Neural crest cell (in vitro differentiated cells): ENCODE results near the gene SAFB. TPM values are rescaled to one million over a fixed set of nuclear protein-coding genes. Genes with fewer than 3 reads are reported as not detected.

Experiments
- DNase-seq: peaks from one replicate; pipeline ENCODE4 v3.0.0; 2021; ENCODE audit warnings: low read depth, mixed read lengths, low spot score
- H3K27ac Mint-ChIP-seq: one replicate; pipeline ENCODE4 v1.8.0; 2021; ENCODE audit warnings: mild to moderate bottlenecking, mixed read lengths; ENCODE audit not compliant: unreplicated experiment
- H3K27me3 Mint-ChIP-seq: 2 replicates; pipeline ENCODE4 v1.8.0; 2021; ENCODE audit warnings: low read depth, mild to moderate bottlenecking, mixed read lengths
- H3K36me3 Mint-ChIP-seq: 2 replicates; pipeline ENCODE4 v1.8.0; 2021; ENCODE audit warnings: low read depth, mild to moderate bottlenecking, mixed read lengths
- H3K4me1 Mint-ChIP-seq: 2 replicates; pipeline ENCODE4 v1.8.0; 2021; ENCODE audit warnings: mixed read lengths
- H3K4me3 Mint-ChIP-seq: one replicate; pipeline ENCODE4 v1.8.0; 2021; ENCODE audit warnings: mild to moderate bottlenecking, mixed read lengths
- H3K9me3 Mint-ChIP-seq: 2 replicates; pipeline ENCODE4 v1.8.0; 2021; ENCODE audit warnings: mixed read lengths
- CTCF ChIP-seq: fragments of 200-600 bp; sonication (generic); conservative IDR thresholded peaks from 2 replicates; pipeline ENCODE4 v1.5.0; 2021; ENCODE audit warnings: antibody characterized with exemption, mild to moderate bottlenecking
- total RNA-seq: library from RNA; stranded (reverse); gene quantifications from 2 replicates; pipeline ENCODE4 v1.2.1, GENCODE V29; 2021

SAFB gene
- total RNA-seq, 1 donor from 2014 or later: 176 TPM

DNA sequence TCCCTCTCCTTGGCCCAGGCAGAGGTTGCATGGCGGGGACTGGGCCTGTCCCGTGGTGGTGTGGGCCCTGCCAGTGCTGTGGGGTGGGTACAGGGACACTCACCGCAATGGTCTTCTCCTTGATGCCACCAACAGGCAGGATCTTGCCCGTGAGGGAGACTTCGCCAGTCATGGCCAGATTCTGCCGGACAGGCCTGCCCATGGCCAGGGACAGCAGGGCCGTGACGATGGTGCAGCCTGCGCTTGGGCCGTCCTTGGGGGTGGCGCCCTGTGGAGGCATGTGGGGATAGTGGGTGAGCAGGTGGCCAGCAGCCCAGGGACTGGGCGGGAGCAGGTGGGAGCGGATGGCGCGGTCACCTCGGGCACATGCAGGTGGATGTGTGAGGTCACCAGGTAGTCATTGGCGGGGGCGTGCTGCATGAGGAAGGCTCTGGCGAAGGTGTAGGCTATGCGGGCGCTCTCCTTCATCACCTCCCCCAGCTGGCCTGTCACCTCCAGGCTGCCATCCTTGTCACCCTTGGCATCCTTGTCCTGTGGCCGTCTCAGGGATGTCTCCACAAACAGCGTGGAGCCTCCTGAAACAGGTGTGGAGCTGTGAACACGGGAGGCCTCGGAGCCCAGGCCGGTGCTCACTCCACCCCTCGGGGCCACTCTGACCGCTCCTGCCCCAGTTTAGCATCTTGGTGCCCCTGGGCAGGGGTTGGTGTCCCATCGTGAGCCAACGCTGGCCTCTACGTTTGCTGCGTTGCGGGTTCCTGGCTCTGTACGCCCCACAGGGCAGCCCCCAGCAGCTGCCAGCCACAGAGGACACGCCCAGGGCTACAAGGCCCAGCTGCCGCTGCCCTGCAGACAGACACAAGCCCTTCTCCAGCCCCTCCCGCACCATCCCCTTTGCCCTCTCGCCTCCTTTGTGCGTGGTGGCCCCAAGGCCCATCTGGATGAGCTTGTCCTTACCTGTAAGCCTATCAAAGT lies 70.6 kb downstream of the SAFB start:
- peaks cover 25% of the 10 kb centered on the region for H3K27me3 Mint-ChIP-seq
- peaks cover 18% of the 10 kb centered on the region for H3K36me3 Mint-ChIP-seq
- peak overlapping the region; percentile 99 for H3K4me3 Mint-ChIP-seq
- peaks cover 22% of the 10 kb centered on the region for H3K4me1 Mint-ChIP-seq
- no peak for DNase-seq
- no peak overlapping the region for H3K27ac Mint-ChIP-seq
- no peak for TF ChIP-seq CTCF
- peaks cover 2% of the 10 kb centered on the region for H3K9me3 Mint-ChIP-seq

DNA sequence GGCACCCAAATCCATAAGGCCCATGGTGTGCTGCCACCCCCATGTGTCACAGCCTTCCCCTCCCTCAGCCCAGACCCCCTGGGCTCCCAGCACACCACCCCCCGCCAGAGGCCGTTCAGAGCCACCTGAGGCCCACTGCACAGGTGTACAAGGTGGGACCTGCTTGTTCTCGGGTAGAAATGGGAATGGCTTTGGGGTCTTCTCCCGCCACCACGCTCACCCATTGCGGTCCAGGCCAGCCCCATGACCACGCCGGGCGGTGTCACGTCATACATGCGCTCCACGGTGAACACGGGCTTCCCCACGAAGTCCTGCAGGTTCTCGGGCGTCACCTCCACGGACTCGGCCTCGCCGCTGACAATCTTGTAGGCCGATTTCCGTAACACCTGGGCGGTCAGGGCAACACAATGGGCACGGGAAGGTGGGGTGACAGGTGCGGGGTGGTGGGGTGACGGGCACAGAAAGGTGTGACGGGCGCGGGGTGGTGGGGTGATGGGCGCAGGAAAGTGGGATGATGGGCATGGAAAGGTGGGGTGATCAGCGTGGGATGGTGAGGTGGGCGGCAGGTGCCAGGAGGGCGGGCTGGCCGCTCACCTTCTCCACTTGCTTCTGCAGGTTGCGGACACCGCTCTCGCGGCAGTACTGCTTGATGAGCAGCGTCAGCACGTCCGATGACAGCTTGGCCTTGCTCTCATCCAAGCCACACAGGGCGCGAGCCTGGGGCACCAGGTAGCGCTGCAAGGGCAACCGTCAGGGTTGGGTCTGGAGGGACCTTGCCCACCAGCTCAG lies 71.5 kb downstream of the SAFB start:
- Mint-ChIP-seq H3K9me3 (peaks cover 2% of the 10 kb centered on the region), H3K4me3 (peak overlapping the region; percentile 99), H3K27ac (no peak overlapping the region), H3K27me3 (peaks cover 24% of the 10 kb centered on the region), H3K4me1 (peaks cover 18% of the 10 kb centered on the region), H3K36me3 (peaks cover 18% of the 10 kb centered on the region)
- TF ChIP-seq CTCF: no peak
- no peak for DNase-seq

DNA sequence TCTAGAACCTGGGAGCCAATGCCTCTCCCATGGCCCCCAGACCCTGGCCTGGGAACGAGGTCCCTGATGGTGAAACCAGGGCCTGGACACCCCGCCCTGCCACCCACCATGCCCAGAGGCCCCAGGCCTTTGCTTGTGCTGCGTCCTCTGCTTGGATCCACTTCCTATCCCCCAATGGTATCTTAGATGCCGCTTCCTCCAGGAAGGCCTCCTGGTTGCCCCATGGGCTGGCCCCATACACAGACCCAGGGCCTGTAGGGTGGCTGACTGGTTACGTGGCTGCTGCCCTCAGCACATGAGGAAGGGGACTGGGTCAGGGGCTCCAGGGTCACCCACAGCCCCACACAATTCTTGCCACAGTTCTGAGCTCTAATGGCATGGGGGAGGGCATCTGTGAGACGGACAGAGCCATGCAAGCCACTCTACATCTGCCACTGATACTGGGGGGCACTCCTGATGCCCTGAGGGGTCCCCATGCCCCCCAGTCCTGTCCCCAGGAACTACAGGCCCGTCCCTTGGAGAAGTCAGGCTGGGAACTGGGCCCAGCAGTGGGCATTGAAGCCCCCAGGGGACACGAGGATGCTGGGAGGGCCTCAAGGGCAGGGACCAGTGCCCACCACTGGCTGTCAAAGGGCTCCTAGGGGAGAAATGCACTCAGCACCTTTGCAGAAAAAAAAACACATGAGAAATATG lies 72.2 kb downstream of the SAFB start:
- H3K27me3 Mint-ChIP-seq: peaks cover 20% of the 10 kb centered on the region
- H3K4me3 Mint-ChIP-seq: peak overlapping the region; percentile 81
- TF ChIP-seq CTCF: no peak
- H3K36me3 Mint-ChIP-seq: peaks cover 18% of the 10 kb centered on the region
- DNase-seq: no peak
- peaks cover 13% of the 10 kb centered on the region for H3K4me1 Mint-ChIP-seq
- no peaks in the 10 kb centered on the region for H3K9me3 Mint-ChIP-seq
- H3K27ac Mint-ChIP-seq: no peak overlapping the region

GRCh38 chr19:5695649-5696195 lies 72.8 kb downstream of the SAFB start:
- DNase-seq: no peak
- Mint-ChIP-seq H3K27ac (no peak overlapping the region), H3K4me3 (peak overlapping the region; percentile 31), H3K4me1 (peaks cover 9% of the 10 kb centered on the region), H3K27me3 (peaks cover 14% of the 10 kb centered on the region), H3K9me3 (no peaks in the 10 kb centered on the region), H3K36me3 (peaks cover 16% of the 10 kb centered on the region)
- no peak for TF ChIP-seq CTCF
